ENCODE measurements around the gene COL5A1. TPM values are rescaled to one million over a fixed set of nuclear protein-coding genes. Genes with fewer than 3 reads are reported as not detected.

Gene COL5A1
- 10 to 100 TPM in 2 of 4 donors, 1 to 10 TPM in 2; 4.8 to 16.5 (median 9.4) TPM for total RNA-seq

DNA sequence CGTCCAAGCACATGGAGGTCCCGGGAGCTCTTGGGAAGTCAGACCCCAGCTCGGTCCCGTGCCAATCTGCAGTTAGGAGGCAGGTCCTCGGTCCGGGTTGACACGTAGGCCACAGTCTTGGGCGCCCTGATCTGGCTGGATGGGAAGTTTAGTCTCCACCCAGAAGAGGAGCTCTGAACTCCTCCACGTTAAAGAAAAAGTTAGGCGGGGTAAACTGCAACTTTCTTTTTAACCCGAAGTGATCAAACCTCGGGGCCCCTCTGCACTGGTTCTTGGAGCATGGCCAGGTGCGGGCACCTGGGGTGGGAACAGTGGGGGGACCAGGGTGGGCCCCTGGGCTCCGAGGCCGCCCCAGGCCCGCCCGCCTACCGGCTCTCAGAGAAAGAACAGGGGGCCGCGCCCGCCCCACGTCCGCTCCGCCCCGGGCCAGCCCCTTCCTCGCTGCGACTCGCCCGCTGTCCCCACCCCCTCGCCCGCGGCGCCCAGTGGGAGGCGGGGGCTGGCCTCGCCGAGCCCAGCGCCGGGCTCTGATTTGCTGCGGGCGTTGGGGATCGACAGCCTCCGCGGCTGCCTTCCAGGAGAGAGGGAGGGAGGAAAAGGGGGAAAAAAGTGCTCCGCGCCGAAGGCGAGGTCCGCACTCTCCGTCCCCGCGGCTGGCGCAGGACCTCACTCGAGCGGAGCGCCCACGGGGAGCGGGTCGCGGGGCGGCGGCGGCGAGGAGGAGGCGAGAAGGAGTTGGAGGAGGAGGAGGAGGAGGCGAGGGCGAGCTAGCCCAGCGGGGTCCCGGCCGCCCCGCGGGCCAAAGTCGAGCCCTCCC, at the start of gene COL5A1:
Gene COL5A1 (plus strand): TSS at position 631 of the 817 bp plus-strand sequence. CDS start 385 bp downstream, outside the sequence.
- DNase-seq, result peak; percentile 80 to 85
- Histone ChIP-seq H3K36me3 (no peaks in the 10 kb centered on the region), H3K27me3 (no peaks in the 10 kb centered on the region), H3K4me3 (replicated peaks in 1 of 3) (peak within 1 kb of the TSS in 2 of 3 donors; percentile 25 to 32), H3K9me3 (no peaks in the 10 kb centered on the region), H3K27ac (peak within 1 kb of the TSS in 2 of 3 donors; percentile 61 to 65), H3K4me1 (peaks cover 4 to 14% of the 10 kb centered on the region in 2 donors)
- 8 to 10% methylated on average over 10 to 20 of the region's 72 CpGs for WGBS, 2 donors
- intact Hi-C loops (cut with DNase I), result no loop called here
- TF ChIP-seq, protein P1, sequence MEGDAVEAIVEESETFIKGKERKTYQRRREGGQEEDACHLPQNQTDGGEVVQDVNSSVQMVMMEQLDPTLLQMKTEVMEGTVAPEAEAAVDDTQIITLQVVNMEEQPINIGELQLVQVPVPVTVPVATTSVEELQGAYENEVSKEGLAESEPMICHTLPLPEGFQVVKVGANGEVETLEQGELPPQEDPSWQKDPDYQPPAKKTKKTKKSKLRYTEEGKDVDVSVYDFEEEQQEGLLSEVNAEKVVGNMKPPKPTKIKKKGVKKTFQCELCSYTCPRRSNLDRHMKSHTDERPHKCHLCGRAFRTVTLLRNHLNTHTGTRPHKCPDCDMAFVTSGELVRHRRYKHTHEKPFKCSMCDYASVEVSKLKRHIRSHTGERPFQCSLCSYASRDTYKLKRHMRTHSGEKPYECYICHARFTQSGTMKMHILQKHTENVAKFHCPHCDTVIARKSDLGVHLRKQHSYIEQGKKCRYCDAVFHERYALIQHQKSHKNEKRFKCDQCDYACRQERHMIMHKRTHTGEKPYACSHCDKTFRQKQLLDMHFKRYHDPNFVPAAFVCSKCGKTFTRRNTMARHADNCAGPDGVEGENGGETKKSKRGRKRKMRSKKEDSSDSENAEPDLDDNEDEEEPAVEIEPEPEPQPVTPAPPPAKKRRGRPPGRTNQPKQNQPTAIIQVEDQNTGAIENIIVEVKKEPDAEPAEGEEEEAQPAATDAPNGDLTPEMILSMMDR (IDR thresholded peaks at IDR 0.05), result peak in 1 of 6 experiments; percentile 16
- peak in 1 of 2 donors; percentile 53 for TF ChIP-seq POLR2A (IDR thresholded peaks at IDR 0.05)

DNA sequence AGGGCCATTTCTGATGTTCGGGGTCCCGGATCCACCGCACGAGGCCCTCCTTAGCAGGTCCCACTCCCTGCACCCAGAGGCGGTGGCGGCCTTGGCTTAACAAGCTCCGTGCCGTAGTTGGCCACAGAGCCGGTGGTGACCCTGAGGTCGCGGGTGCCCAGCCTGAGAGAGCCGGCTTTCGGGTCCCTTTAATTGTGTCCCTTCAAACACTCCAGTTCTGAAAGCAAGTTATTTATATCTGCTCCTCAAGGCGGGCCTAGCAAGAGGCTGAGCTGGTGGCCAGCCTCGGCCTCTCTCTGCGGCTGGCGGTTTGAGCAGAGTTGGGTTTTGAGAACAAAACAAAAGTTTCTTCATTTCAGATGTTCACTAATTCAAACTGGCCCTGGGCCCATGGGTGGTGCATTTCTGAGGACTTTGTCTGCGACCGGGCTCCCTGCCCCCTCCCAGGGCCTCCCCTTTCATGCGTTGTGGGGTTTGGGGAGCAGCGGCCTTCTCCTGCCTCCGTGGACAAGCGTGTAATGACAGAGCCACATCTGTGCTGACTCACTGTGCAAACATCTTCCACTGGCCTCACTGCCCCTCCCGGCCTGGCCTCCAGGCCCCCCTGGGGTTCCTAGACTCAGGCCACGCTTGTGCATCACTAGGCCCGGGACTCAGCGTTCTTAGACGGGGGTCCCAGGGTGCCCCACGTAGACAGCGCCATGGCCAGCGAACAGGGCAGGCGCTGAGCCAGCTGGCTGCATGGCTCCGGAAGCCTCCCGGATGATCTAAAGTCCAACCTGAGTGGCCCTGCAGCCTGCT, 49.4 kb upstream of the COL5A1 start:
- Histone ChIP-seq H3K27me3 (no peaks in the 10 kb centered on the region), H3K36me3 (no peaks in the 10 kb centered on the region), H3K4me3 (replicated peaks in 1 of 3) (no peak overlapping the region), H3K27ac (peak overlapping the region; percentile 36 to 61 (median 45)), H3K4me1 (no peaks in the 10 kb centered on the region), H3K9me3 (no peaks in the 10 kb centered on the region)
- DNase-seq, result peak in 1 of 2 donors; percentile 9
- intact Hi-C loops (cut with DNase I), result no loop called here
- 57 to 80% methylated on average over 20 to 31 of the region's 34 CpGs for WGBS, 2 donors
- TF ChIP-seq, protein P1 (IDR thresholded peaks at IDR 0.05), result no peak
- TF ChIP-seq POLR2A (IDR thresholded peaks at IDR 0.05), result no peak

DNA sequence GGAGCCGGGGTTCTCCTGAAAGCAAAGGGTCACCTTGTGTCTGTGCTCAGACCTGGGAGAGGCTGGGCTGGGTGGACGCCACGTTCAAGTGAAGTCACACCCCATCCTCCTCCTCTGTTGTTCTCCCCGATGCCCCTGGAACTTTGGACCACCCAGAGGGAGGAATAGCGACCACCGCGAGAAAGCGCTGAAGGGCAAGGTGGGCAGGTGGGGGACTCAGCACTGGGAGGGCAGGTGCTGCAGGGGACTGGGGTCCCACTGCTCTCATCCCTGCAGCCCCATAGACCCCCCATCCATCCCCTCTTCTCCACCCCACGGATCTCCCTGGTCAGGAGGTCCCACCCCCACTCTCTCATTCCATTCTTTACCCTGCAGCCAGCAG, 48.8 kb upstream of the COL5A1 start:
- DNase-seq, result no peak
- H3K27ac ChIP-seq, result no peak overlapping the region
- no peaks in the 10 kb centered on the region for H3K27me3 ChIP-seq
- intact Hi-C loops (cut with DNase I), result no loop called here
- no peak overlapping the region for H3K4me3 ChIP-seq (replicated peaks in 1 of 3)
- 69 to 84% methylated on average over 8 to 9 of the region's 9 CpGs for WGBS, 2 donors
- TF ChIP-seq, protein P1 (IDR thresholded peaks at IDR 0.05), result no peak
- no peaks in the 10 kb centered on the region for H3K4me1 ChIP-seq
- H3K36me3 ChIP-seq, result no peaks in the 10 kb centered on the region
- H3K9me3 ChIP-seq, result no peaks in the 10 kb centered on the region

DNA sequence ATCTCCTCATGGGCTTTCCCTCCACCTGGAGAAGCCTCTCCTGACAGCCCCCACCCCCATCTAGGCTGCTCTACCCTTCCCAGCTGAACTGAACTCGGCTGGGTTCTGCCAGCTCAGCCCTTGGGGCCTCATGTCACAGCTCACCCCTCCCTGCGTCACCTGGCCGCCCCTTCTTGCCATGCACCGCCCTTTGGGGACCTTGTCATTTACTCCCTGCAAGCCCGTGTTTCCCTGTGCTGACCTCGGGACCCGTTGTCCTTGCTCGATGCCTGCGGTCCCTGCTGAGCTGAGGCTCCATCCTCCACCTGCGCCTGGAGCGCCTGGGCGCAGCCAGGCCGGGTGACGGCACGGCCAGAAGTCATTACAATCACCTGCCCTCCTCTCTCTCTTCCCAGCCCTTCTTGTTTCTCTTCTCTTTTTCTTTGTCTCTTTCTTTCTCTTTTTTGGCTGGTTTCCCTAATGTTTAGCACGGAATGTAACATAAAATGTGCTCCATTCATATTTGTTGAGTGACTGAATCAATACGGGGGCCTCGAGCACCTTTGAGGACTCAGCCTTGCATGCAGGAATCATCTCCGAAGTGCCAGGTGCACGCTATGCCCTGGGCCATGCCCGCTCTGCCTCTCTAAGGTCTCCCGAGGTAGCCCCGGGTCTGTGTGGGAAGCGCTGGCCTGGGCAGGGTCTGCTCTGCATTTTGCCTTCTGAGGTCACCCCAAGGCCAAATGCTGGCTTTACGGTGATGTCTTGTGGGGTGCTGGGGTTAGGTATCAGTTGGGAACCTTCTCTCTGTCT, 48.1 kb upstream of the COL5A1 start:
- no peaks in the 10 kb centered on the region for H3K27me3 ChIP-seq
- intact Hi-C loops (cut with DNase I), result no loop called here
- H3K27ac ChIP-seq, result no peak overlapping the region
- H3K4me1 ChIP-seq, result no peaks in the 10 kb centered on the region
- WGBS, 2 donors, result 73 to 77% methylated on average over 25 of the region's 25 CpGs
- TF ChIP-seq, protein P1 (IDR thresholded peaks at IDR 0.05), result no peak
- TF ChIP-seq POLR2A (IDR thresholded peaks at IDR 0.05), result no peak
- DNase-seq, result no peak
- H3K4me3 ChIP-seq (replicated peaks in 1 of 3), result no peak overlapping the region
- no peaks in the 10 kb centered on the region for H3K9me3 ChIP-seq
- H3K36me3 ChIP-seq, result no peaks in the 10 kb centered on the region
